Mesenchymal stem cell (in vitro differentiated cells and primary cell): ENCODE measurements around the gene ZG16.
"Not testable (repeated sequence)": the region's sequence is repeated elsewhere in the genome, so short reads cannot be mapped to it uniquely, and the experiment has no call there.

Experiments used
- DNase-seq: peaks from one replicate; pipeline ENCODE4 v3.0.0-alpha.2; 2013
- H2AFZ ChIP-seq: one replicate; pipeline ENCODE4 v1.6.1; 2013; ENCODE audit warnings: low read depth, mild to moderate bottlenecking, control low read depth, inconsistent platforms, low read length, moderate library complexity
- H2AK5ac ChIP-seq: 2 replicates; pipeline ENCODE4 v1.6.1; 2013; ENCODE audit warnings: low read length, moderate library complexity, mild to moderate bottlenecking, inconsistent platforms; ENCODE audit not compliant: severe bottlenecking
- H2BK120ac ChIP-seq: one replicate; pipeline ENCODE4 v1.6.1; 2013; ENCODE audit warnings: low read depth, mild to moderate bottlenecking, inconsistent platforms, low read length, moderate library complexity
- H2BK12ac ChIP-seq, 2 experiments: one replicate each; pipeline ENCODE4 v1.6.1; 2013; ENCODE audit warnings: inconsistent platforms in 2 of 2, low read length in 2 of 2, mild to moderate bottlenecking in 2 of 2, moderate library complexity in 2 of 2, control low read depth in 1 of 2
- H2BK15ac ChIP-seq: one replicate; pipeline ENCODE4 v1.6.1; 2013; ENCODE audit warnings: mild to moderate bottlenecking, low read depth, inconsistent platforms; ENCODE audit not compliant: poor library complexity, severe bottlenecking
- H2BK5ac ChIP-seq: 2 replicates; pipeline ENCODE4 v1.6.1; 2013; ENCODE audit warnings: low read depth, mild to moderate bottlenecking, low read length, control low read depth, inconsistent platforms; ENCODE audit not compliant: poor library complexity, severe bottlenecking
- H3K14ac ChIP-seq, 2 experiments: one replicate each; pipeline ENCODE4 v1.6.1; 2013; ENCODE audit warnings: inconsistent platforms in 2 of 2, low read length in 2 of 2, control low read depth in 1 of 2, mild to moderate bottlenecking in 1 of 2, moderate library complexity in 1 of 2
- H3K18ac ChIP-seq, 2 experiments: one replicate each; pipeline ENCODE4 v1.6.1; 2013; ENCODE audit warnings: inconsistent platforms in 2 of 2, low read length in 2 of 2, control low read depth in 1 of 2, low read depth in 1 of 2, mild to moderate bottlenecking in 1 of 2
- H3K23ac ChIP-seq, 2 experiments: one replicate each; pipeline ENCODE4 v1.6.1; 2013; ENCODE audit warnings: inconsistent platforms in 2 of 2, low read length in 2 of 2, mild to moderate bottlenecking in 2 of 2, moderate library complexity in 2 of 2, control low read depth in 1 of 2
- H3K27ac ChIP-seq: 2 replicates; pipeline ENCODE4 v1.5.1; 2013; ENCODE audit warnings: mild to moderate bottlenecking, moderate library complexity, low read length, control low read depth, inconsistent platforms; ENCODE audit not compliant: poor library complexity, severe bottlenecking
- H3K27me3 ChIP-seq, 2 experiments: 2 replicates each; pipeline versions ENCODE4 v1.6.1 to v1.7.0; 2013; ENCODE audit warnings: low read length in 2 of 2, mild to moderate bottlenecking in 2 of 2, moderate library complexity in 2 of 2, control low read depth in 1 of 2, inconsistent platforms in 1 of 2; ENCODE audit not compliant: control insufficient read depth in 1 of 2, insufficient read depth in 1 of 2
- H3K36me3 ChIP-seq, 2 experiments: 2 replicates each; pipeline versions ENCODE4 v1.6.1 to v1.7.0; 2013; ENCODE audit warnings: low read length in 2 of 2, control low read depth in 1 of 2, inconsistent platforms in 1 of 2, low read depth in 1 of 2, mild to moderate bottlenecking in 1 of 2; ENCODE audit not compliant: insufficient read depth in 2 of 2, control insufficient read depth in 1 of 2
- H3K4ac ChIP-seq, 2 experiments: one replicate each; pipeline ENCODE4 v1.6.1; 2013; ENCODE audit warnings: inconsistent platforms in 2 of 2, low read length in 2 of 2, mild to moderate bottlenecking in 2 of 2, moderate library complexity in 2 of 2, control low read depth in 1 of 2, low read depth in 1 of 2
- H3K4me1 ChIP-seq: 2 replicates; pipeline ENCODE4 v1.6.1; 2013; ENCODE audit warnings: low read depth, low read length, control low read depth; ENCODE audit not compliant: control insufficient read depth, insufficient read depth
- H3K4me2 ChIP-seq: 2 replicates; pipeline ENCODE4 v1.6.1; 2013; ENCODE audit warnings: low read length, mild to moderate bottlenecking, inconsistent platforms; ENCODE audit not compliant: poor library complexity, severe bottlenecking
- H3K4me3 ChIP-seq, 2 experiments: 2 replicates each; pipeline versions ENCODE4 v1.5.1 to v1.7.0; 2013; ENCODE audit warnings: low read length in 2 of 2, mild to moderate bottlenecking in 2 of 2, control low read depth in 1 of 2, low read depth in 1 of 2; ENCODE audit not compliant: insufficient read depth in 1 of 2
- H3K79me1 ChIP-seq: replicated peaks from 2 replicates; pipeline ENCODE4 v1.6.1; 2013; ENCODE audit warnings: mild to moderate bottlenecking, control low read depth, low read length, inconsistent platforms; ENCODE audit not compliant: poor library complexity, severe bottlenecking
- H3K9ac ChIP-seq: 2 replicates; pipeline ENCODE4 v1.7.0; 2013; ENCODE audit warnings: mild to moderate bottlenecking, low read length, moderate library complexity
- H3K9me3 ChIP-seq: 2 replicates; pipeline ENCODE4 v1.7.0; 2013; ENCODE audit warnings: mild to moderate bottlenecking, low read length; ENCODE audit not compliant: control insufficient read depth
- H4K8ac ChIP-seq: one replicate; pipeline ENCODE4 v1.6.1; 2013; ENCODE audit warnings: inconsistent platforms, mild to moderate bottlenecking, low read length, moderate library complexity
- H4K91ac ChIP-seq: one replicate; pipeline ENCODE4 v1.6.1; 2013; ENCODE audit warnings: mild to moderate bottlenecking, low read length, inconsistent platforms
- WGBS: methylation state at CpG from one replicate; pipeline ENCODE4 v1.1.7; 2013; ENCODE audit warnings: mixed read lengths; 5-methylcytosine and 5-hydroxymethylcytosine counted together

ZG16 gene

DNA sequence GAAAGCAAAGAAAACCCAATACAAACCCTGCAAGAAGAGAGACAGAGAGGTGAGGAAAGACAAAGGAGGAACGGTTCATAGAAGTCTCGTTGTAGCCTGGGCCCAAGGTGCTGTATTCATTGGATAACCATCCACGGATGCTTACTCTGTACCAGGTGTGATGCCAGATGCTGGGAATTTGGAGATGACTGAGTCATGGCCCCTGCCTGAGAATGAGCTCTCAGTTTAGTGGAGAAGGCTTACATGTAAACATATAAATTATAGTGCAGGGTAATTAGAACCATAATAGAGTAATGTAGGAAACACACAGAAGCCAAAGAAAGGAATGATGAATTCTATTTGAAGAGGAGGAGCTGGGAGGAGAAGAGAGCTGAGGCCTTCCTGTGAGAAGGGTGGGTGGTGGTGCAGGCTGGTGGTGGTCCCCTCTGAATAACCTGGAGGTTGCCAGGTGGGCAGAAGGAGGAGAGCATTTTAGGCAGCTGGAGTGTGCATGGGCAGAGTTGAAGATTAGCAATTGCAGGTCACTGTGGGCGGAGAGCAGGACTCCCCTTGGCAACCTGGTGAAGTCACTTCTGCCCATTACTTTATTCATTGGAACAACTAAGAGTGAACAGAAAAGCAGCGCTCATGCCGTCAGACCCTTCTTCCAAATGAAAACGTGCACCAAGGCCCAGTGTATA, 7.7 kb upstream of the ZG16 start:
- H3K9ac ChIP-seq: no peak overlapping the region
- peak overlapping the region in 1 of 2 experiments; percentile 41 for H3K23ac ChIP-seq
- no peak overlapping the region for H3K4me2 ChIP-seq
- WGBS: 74% methylated on average over 4 of the region's 7 CpGs
- no peaks in the 10 kb centered on the region for H3K9me3 ChIP-seq
- H2BK12ac ChIP-seq: no peak overlapping the region
- no peaks in the 10 kb centered on the region for H3K79me1 ChIP-seq
- no peak overlapping the region for H3K14ac ChIP-seq
- no peak overlapping the region for H4K8ac ChIP-seq
- no peak overlapping the region for H3K4ac ChIP-seq
- no peak overlapping the region for H4K91ac ChIP-seq
- no peak overlapping the region for H2AK5ac ChIP-seq
- H3K36me3 ChIP-seq: no peaks in the 10 kb centered on the region
- no peaks in the 10 kb centered on the region for H3K4me1 ChIP-seq
- no peak overlapping the region for H2BK120ac ChIP-seq
- no peak overlapping the region for H3K27ac ChIP-seq
- H2BK15ac ChIP-seq: no peak overlapping the region
- H3K4me3 ChIP-seq: no peak overlapping the region
- no peak for DNase-seq
- no peak overlapping the region for H2AFZ ChIP-seq
- H2BK5ac ChIP-seq: no peak overlapping the region
- peaks cover 2% of the 10 kb centered on the region in 2 experiments for H3K27me3 ChIP-seq
- H3K18ac ChIP-seq: no peak overlapping the region

DNA sequence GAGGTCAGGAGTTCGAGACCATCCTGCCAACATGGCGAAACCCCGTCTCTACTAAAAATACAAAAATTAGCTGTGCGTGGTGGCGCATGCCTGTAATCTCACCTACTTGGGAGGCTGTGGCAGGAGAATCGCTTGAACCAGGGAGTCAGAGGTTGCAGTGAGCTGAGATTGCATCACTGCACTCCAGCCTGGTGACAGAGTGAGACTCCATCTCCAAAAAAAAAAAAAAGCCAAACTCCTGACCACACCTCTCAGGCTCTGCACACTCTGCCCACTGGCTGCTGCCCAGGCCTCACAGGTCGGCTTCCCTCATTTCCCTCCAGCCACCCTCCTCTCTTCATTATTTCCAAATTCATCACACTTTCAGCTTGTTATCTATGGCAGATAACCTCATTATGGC, 5.7 kb upstream of the ZG16 start:
- H2BK5ac ChIP-seq, H3K4ac ChIP-seq, H3K4me2 ChIP-seq, H3K27ac ChIP-seq, H3K14ac ChIP-seq, DNase-seq, H4K91ac ChIP-seq, H2BK15ac ChIP-seq, H3K23ac ChIP-seq, H3K18ac ChIP-seq, H3K27me3 ChIP-seq, H3K36me3 ChIP-seq, H3K9me3 ChIP-seq, H3K4me3 ChIP-seq, H3K79me1 ChIP-seq, H2AK5ac ChIP-seq, H3K9ac ChIP-seq, H2BK120ac ChIP-seq, H2AFZ ChIP-seq, H4K8ac ChIP-seq, H2BK12ac ChIP-seq, H3K4me1 ChIP-seq: not testable (repeated sequence)
- 97% methylated on average over 7 of the region's 7 CpGs for WGBS

- 88% methylated on average over 5 of the region's 5 CpGs for WGBS
- no peak for DNase-seq
- no peaks in the 10 kb centered on the region for H3K9me3 ChIP-seq
- H2BK15ac ChIP-seq: no peak overlapping the region
- no peaks in the 10 kb centered on the region for H3K4me1 ChIP-seq
- no peaks in the 10 kb centered on the region for H3K36me3 ChIP-seq
- no peak overlapping the region for H3K4me3 ChIP-seq
- H3K23ac ChIP-seq: no peak overlapping the region
- no peak overlapping the region for H3K4ac ChIP-seq
- H4K8ac ChIP-seq: no peak overlapping the region
- no peak overlapping the region for H3K9ac ChIP-seq
- peak overlapping the region; percentile 36 for H2AFZ ChIP-seq
- no peaks in the 10 kb centered on the region for H3K79me1 ChIP-seq
- no peak overlapping the region for H3K4me2 ChIP-seq
- H2BK120ac ChIP-seq: no peak overlapping the region
- no peak overlapping the region for H3K18ac ChIP-seq
- no peak overlapping the region for H4K91ac ChIP-seq
- no peak overlapping the region for H3K14ac ChIP-seq
- H3K27me3 ChIP-seq: peaks cover 13 to 20% of the 10 kb centered on the region in 2 experiments
- no peak overlapping the region for H2BK12ac ChIP-seq
- H3K27ac ChIP-seq: no peak overlapping the region
- H2AK5ac ChIP-seq: no peak overlapping the region
- no peak overlapping the region for H2BK5ac ChIP-seq
Observed at GRCh38 chr16:29774730-29775129, 3.3 kb upstream of the ZG16 start.

DNA sequence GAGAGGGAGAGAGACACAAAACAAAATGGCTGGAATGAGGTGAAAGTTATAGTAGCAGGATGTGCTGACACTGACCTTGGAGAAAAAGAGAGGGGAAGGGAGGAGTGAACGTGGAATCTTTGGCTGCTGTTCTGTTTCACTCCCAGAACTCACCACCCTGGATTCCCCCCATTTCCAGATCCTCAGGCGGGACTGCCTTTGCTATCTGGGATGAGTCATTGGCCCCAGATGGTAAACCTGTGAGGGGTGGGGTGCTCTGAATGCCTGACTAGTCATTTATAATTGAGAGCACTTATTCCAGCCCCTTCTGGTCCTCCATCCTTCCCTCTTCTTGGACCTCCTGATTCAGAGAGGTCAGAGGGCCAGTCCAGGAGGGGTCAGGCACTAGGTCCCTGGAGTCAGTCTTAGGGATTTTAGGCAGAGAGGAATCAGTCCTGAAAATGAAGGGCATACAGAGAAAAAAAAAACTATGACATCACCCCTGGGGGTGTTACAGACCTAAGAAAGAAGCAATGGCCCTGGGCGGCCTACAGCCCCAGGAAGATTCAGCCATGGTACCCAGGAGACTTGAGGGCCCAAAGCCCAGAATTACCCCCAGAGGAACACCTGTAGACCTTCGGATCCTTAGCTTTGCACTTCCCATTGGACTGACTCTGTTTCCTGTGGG, 2.2 kb upstream of the ZG16 start:
- Histone ChIP-seq H3K14ac (no peak overlapping the region), H2AK5ac (no peak overlapping the region), H3K27ac (no peak overlapping the region), H3K36me3 (no peaks in the 10 kb centered on the region), H3K9me3 (no peaks in the 10 kb centered on the region), H3K27me3 (peaks cover 24 to 31% of the 10 kb centered on the region in 2 experiments), H2BK5ac (no peak overlapping the region), H4K8ac (no peak overlapping the region), H3K18ac (no peak overlapping the region), H3K4me1 (no peaks in the 10 kb centered on the region), H3K4me2 (no peak overlapping the region), H3K79me1 (no peaks in the 10 kb centered on the region), H3K4me3 (no peak overlapping the region), H2BK15ac (no peak overlapping the region), H3K4ac (no peak overlapping the region), H2AFZ (no peak overlapping the region), H2BK12ac (no peak overlapping the region), H4K91ac (no peak overlapping the region), H3K23ac (no peak overlapping the region), H2BK120ac (no peak overlapping the region), H3K9ac (no peak overlapping the region)
- 88% methylated on average over 2 of the region's 4 CpGs for WGBS
- DNase-seq: peak; percentile 32
